HCT116 (cell line): ENCODE results near the gene PDHB. TPM values are rescaled to one million over a fixed set of nuclear protein-coding genes. Genes with fewer than 3 reads are reported as not detected.

ENCODE experiments used
- ATAC-seq: fragments of 200-7000 bp; cut with Tn5 transposase; 2 replicates; pipeline ENCODE4 v1.9.1; 2020; ENCODE audit warnings: mild to moderate bottlenecking, moderate library complexity
- BruUV-seq: library from RNA; stranded (reverse); fragments of 400-500 nt; replicated peaks from 2 replicates; lab custom pipeline; 2021; lab: Mats Ljungman, UMichigan
- CTCF ChIA-PET: fragments of 300-600 bp; sonication (Branson Sonifier 250); formaldehyde crosslinking; loops from one replicate; lab custom pipeline; 2021; ENCODE audit warnings: antibody characterized with exemption; lab: Charles Lee
- POLR2A ChIA-PET: fragments of 300-600, 350-600 bp; sonication (Branson Sonifier 250); formaldehyde crosslinking; loops from one replicate; lab custom pipeline; 2021; ENCODE audit warnings: antibody characterized with exemption; lab: Charles Lee
- RAD21 ChIA-PET, 2 experiments: fragments of 300-600 bp; sonication (Branson Sonifier 250); formaldehyde crosslinking; loops; one replicate each; lab custom pipeline; 2023; ENCODE audit warnings: low total read pairs in 2 of 2; ENCODE audit not compliant: uncharacterized antibody in 2 of 2, unreplicated experiment in 2 of 2, low non-redundant PET in 1 of 2; lab: Charles Lee
- DNase-seq: peaks from one replicate; pipeline ENCODE4 v3.0.0-alpha.2; 2010; ENCODE audit warnings: low read depth, low spot score
- H2AFZ ChIP-seq: fragments of 200-600 bp; shearing (Covaris generic), sonication (generic); 2 replicates; pipeline ENCODE4 v1.6.1; 2017; ENCODE audit warnings: low read depth, mixed run types, mixed read lengths, antibody characterized with exemption, low read length; ENCODE audit not compliant: poor library complexity, severe bottlenecking
- H3K27ac ChIP-seq: 2 replicates; pipeline ENCODE4 v1.5.1; 2012; ENCODE audit warnings: low read depth, low read length
- H3K27me3 ChIP-seq: fragments of 200-600 bp; sonication (generic); 2 replicates; pipeline ENCODE4 v1.6.1; 2016; ENCODE audit warnings: mixed run types, low read length, mixed read lengths; ENCODE audit not compliant: insufficient read depth
- H3K36me3 ChIP-seq, 2 experiments: fragments of 200-500 bp in 1 of 2; fragments of 200-600 bp in 1 of 2; sonication (Bioruptor generic) in 1 of 2; sonication (generic) in 1 of 2; 2 replicates each; pipeline versions ENCODE4 v1.5.1 to v1.6.1; 2014 to 2016; ENCODE audit warnings: low read length in 2 of 2, inconsistent platforms in 1 of 2, mixed read lengths in 1 of 2, mixed run types in 1 of 2; ENCODE audit not compliant: insufficient read depth in 2 of 2, control insufficient read depth in 1 of 2
- H3K4me1 ChIP-seq, 2 experiments: fragments of 200-600 bp in 1 of 2; sonication (generic) in 1 of 2; 2 replicates each; pipeline versions ENCODE4 v1.5.1 to v1.6.1; 2012 to 2017; ENCODE audit warnings: low read length in 2 of 2, inconsistent platforms in 1 of 2, mild to moderate bottlenecking in 1 of 2, mixed read lengths in 1 of 2, mixed run types in 1 of 2, moderate library complexity in 1 of 2; ENCODE audit not compliant: insufficient read depth in 2 of 2, control insufficient read depth in 1 of 2
- H3K4me2 ChIP-seq: fragments of 200-600 bp; sonication (generic); 2 replicates; pipeline ENCODE4 v1.6.1; 2017; ENCODE audit warnings: mixed run types, low read length, mixed read lengths
- H3K4me3 ChIP-seq, 2 experiments: fragments of 200-600 bp in 1 of 2; sonication (generic) in 1 of 2; replicated peaks in 1 of 2; 2 replicates each; pipeline ENCODE4 v1.5.1; 2011 to 2016; ENCODE audit warnings: low read length in 2 of 2, control low read depth in 1 of 2, low read depth in 1 of 2, mild to moderate bottlenecking in 1 of 2, mixed read lengths in 1 of 2, mixed run types in 1 of 2
- H3K79me2 ChIP-seq: fragments of 200-600 bp; sonication (generic); 2 replicates; pipeline ENCODE4 v1.6.1; 2017; ENCODE audit warnings: mild to moderate bottlenecking, mixed run types, low read length, moderate library complexity, mixed read lengths; ENCODE audit not compliant: insufficient read depth
- H3K9ac ChIP-seq: fragments of 200-600 bp; sonication (generic); 2 replicates; pipeline ENCODE4 v1.6.1; 2016; ENCODE audit warnings: low read length, mixed read lengths
- H3K9me2 ChIP-seq: fragments of 200-600 bp; sonication (generic), shearing (Covaris generic); 2 replicates; pipeline ENCODE4 v1.6.1; 2017; ENCODE audit warnings: mixed run types, mild to moderate bottlenecking, moderate library complexity; ENCODE audit not compliant: insufficient read depth
- H3K9me3 ChIP-seq, 2 experiments: fragments of 200-500 bp in 1 of 2; fragments of 200-600 bp in 1 of 2; sonication (Bioruptor generic) in 1 of 2; sonication (generic) in 1 of 2; 2 replicates each; pipeline ENCODE4 v1.6.1; 2014 to 2017; ENCODE audit warnings: low read length in 2 of 2, mixed read lengths in 2 of 2, inconsistent platforms in 1 of 2, low read depth in 1 of 2, mild to moderate bottlenecking in 1 of 2, mixed run types in 1 of 2, moderate library complexity in 1 of 2; ENCODE audit not compliant: control insufficient read depth in 1 of 2, insufficient read depth in 1 of 2
- H4K20me1 ChIP-seq: fragments of 200-600 bp; sonication (generic), shearing (Covaris generic); 2 replicates; pipeline ENCODE4 v1.6.1; 2017; ENCODE audit warnings: mixed run types, mild to moderate bottlenecking, moderate library complexity; ENCODE audit not compliant: insufficient read depth
- CBX3 ChIP-seq: IDR thresholded peaks from 2 replicates; pipeline ENCODE4 v1.6.1; 2012; ENCODE audit warnings: low read depth
- CEBPB ChIP-seq: IDR thresholded peaks from 2 replicates; pipeline ENCODE4 v1.6.1; 2012; ENCODE audit warnings: low read depth
- ELF1 ChIP-seq: IDR thresholded peaks from 2 replicates; pipeline ENCODE4 v1.6.1; 2012; ENCODE audit warnings: low read depth, borderline replicate concordance
- EZH2 ChIP-seq: fragments of 200-600 bp; sonication (generic); IDR thresholded peaks from 2 replicates; pipeline ENCODE4 v1.6.1; 2017; ENCODE audit warnings: antibody characterized with exemption, mixed run types
- EZH2phosphoT487 ChIP-seq: fragments of 200-600 bp; IDR thresholded peaks from 2 replicates; pipeline ENCODE4 v1.6.1; 2018; ENCODE audit warnings: antibody characterized with exemption, borderline replicate concordance
- FOSL1 ChIP-seq: IDR thresholded peaks from 2 replicates; pipeline ENCODE4 v1.6.1; 2012; ENCODE audit warnings: low read depth
- JUND ChIP-seq: IDR thresholded peaks from 2 replicates; pipeline ENCODE4 v1.6.1; 2012
- MAX ChIP-seq: IDR thresholded peaks from 2 replicates; pipeline ENCODE4 v1.6.1; 2012
- POLR2A ChIP-seq: IDR thresholded peaks from 2 replicates; pipeline ENCODE4 v1.7.0; 2011; ENCODE audit warnings: borderline replicate concordance; ENCODE audit not compliant: insufficient read depth, insufficient read length; ENCODE audit errors: extremely low read depth
- POLR2AphosphoS5 ChIP-seq: IDR thresholded peaks from 2 replicates; pipeline ENCODE4 v1.6.1; 2011; ENCODE audit warnings: mild to moderate bottlenecking, low read depth, low read length, moderate library complexity
- RAD21 ChIP-seq: IDR thresholded peaks from 2 replicates; pipeline ENCODE4 v1.6.1; 2012; ENCODE audit warnings: low read depth, mild to moderate bottlenecking
- SP1 ChIP-seq: IDR thresholded peaks from 2 replicates; pipeline ENCODE4 v1.6.1; 2012; ENCODE audit warnings: low read depth
- SRF ChIP-seq: IDR thresholded peaks from 2 replicates; pipeline ENCODE4 v1.6.1; 2012; ENCODE audit warnings: low read depth
- TCF7L2 ChIP-seq: IDR thresholded peaks from 2 replicates; pipeline ENCODE4 v1.7.0; 2011; ENCODE audit warnings: borderline replicate concordance, inconsistent platforms; ENCODE audit not compliant: insufficient read depth, insufficient read length; ENCODE audit errors: extremely low read depth
- YY1 ChIP-seq: IDR thresholded peaks from 2 replicates; pipeline ENCODE4 v1.6.1; 2011; ENCODE audit warnings: low read length, low read depth, moderate library complexity, mild to moderate bottlenecking; ENCODE audit not compliant: insufficient replicate concordance; ENCODE audit errors: extremely low read depth
- ZFX ChIP-seq: fragments of 450-650 bp; IDR thresholded peaks from 2 replicates; pipeline ENCODE4 v1.6.1; 2017
- ZNF274 ChIP-seq: fragments of 200-500 bp; sonication (Bioruptor generic); IDR thresholded peaks from 2 replicates; pipeline ENCODE4 v1.6.1; 2014; ENCODE audit warnings: mild to moderate bottlenecking, low read depth, low read length, inconsistent platforms
- intact Hi-C: fragments of 100-400 bp; cut with micrococcal nuclease; formaldehyde crosslinking; loops from 2 replicates; pipeline ENCODE4 v1.10.0; 2022
- total RNA-seq: library from RNA; stranded (reverse); gene quantifications from one replicate; pipeline ENCODE4 v1.2.1, GENCODE V29; 2021; ENCODE audit not compliant: unreplicated experiment
- TF ChIP-seq, protein P1 (sequence below): IDR thresholded peaks from 2 replicates; pipeline ENCODE4 v1.6.1; 2012
- TF ChIP-seq, protein P2 (sequence below): IDR thresholded peaks from 2 replicates; pipeline ENCODE4 v1.6.1; 2012; ENCODE audit warnings: low read depth
- TF ChIP-seq, protein P3 (sequence below), 3 experiments: fragments of 200-600 bp in 1 of 3; sonication (generic) in 1 of 3; IDR thresholded peaks in 2 of 3; conservative IDR thresholded peaks in 1 of 3; 2 replicates each; pipeline ENCODE4 v1.5.1; 2012 to 2017; ENCODE audit warnings: low read depth in 2 of 3, low read length in 2 of 3, antibody characterized with exemption in 1 of 3, borderline replicate concordance in 1 of 3, control low read depth in 1 of 3, mild to moderate bottlenecking in 1 of 3, mixed read lengths in 1 of 3, mixed run types in 1 of 3, moderate library complexity in 1 of 3; ENCODE audit not compliant: insufficient read depth in 1 of 3

PDHB gene
- total RNA-seq, 1 experiment from 2014 or later, result 60.2 TPM

- H3K9ac ChIP-seq, result no peak overlapping the region
Measured at GRCh38 chr3:58425782-58426181, 7.8 kb downstream of the PDHB start.

More at GRCh38 chr3:58425782-58426181, 7.8 kb downstream of the PDHB start:
- CTCF ChIA-PET, result interaction anchor here (1.3 kb wide), 1 partner anchor 204 kb away, joined by 3 read pairs; no protein-coding TSS in a partner anchor
- no peak for DNase-seq
- TF ChIP-seq SRF, result no peak
- TF ChIP-seq, protein P1, sequence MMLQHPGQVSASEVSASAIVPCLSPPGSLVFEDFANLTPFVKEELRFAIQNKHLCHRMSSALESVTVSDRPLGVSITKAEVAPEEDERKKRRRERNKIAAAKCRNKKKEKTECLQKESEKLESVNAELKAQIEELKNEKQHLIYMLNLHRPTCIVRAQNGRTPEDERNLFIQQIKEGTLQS, result no peak
- no peak for TF ChIP-seq CEBPB
- TF ChIP-seq POLR2AphosphoS5, result no peak
- TF ChIP-seq ZNF274, result no peak
- no peak for TF ChIP-seq POLR2A
- TF ChIP-seq, protein P2, sequence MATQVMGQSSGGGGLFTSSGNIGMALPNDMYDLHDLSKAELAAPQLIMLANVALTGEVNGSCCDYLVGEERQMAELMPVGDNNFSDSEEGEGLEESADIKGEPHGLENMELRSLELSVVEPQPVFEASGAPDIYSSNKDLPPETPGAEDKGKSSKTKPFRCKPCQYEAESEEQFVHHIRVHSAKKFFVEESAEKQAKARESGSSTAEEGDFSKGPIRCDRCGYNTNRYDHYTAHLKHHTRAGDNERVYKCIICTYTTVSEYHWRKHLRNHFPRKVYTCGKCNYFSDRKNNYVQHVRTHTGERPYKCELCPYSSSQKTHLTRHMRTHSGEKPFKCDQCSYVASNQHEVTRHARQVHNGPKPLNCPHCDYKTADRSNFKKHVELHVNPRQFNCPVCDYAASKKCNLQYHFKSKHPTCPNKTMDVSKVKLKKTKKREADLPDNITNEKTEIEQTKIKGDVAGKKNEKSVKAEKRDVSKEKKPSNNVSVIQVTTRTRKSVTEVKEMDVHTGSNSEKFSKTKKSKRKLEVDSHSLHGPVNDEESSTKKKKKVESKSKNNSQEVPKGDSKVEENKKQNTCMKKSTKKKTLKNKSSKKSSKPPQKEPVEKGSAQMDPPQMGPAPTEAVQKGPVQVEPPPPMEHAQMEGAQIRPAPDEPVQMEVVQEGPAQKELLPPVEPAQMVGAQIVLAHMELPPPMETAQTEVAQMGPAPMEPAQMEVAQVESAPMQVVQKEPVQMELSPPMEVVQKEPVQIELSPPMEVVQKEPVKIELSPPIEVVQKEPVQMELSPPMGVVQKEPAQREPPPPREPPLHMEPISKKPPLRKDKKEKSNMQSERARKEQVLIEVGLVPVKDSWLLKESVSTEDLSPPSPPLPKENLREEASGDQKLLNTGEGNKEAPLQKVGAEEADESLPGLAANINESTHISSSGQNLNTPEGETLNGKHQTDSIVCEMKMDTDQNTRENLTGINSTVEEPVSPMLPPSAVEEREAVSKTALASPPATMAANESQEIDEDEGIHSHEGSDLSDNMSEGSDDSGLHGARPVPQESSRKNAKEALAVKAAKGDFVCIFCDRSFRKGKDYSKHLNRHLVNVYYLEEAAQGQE, result no peak
- no peak for TF ChIP-seq YY1
- TF ChIP-seq ZFX, result no peak
- no peak for TF ChIP-seq ELF1
- TF ChIP-seq RAD21, result no peak
- TF ChIP-seq JUND, result no peak
- TF ChIP-seq EZH2, result no peak
- TF ChIP-seq TCF7L2, result no peak
- TF ChIP-seq, protein P3, sequence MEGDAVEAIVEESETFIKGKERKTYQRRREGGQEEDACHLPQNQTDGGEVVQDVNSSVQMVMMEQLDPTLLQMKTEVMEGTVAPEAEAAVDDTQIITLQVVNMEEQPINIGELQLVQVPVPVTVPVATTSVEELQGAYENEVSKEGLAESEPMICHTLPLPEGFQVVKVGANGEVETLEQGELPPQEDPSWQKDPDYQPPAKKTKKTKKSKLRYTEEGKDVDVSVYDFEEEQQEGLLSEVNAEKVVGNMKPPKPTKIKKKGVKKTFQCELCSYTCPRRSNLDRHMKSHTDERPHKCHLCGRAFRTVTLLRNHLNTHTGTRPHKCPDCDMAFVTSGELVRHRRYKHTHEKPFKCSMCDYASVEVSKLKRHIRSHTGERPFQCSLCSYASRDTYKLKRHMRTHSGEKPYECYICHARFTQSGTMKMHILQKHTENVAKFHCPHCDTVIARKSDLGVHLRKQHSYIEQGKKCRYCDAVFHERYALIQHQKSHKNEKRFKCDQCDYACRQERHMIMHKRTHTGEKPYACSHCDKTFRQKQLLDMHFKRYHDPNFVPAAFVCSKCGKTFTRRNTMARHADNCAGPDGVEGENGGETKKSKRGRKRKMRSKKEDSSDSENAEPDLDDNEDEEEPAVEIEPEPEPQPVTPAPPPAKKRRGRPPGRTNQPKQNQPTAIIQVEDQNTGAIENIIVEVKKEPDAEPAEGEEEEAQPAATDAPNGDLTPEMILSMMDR (IDR thresholded peaks at IDR 0.05 in 2 of 3, conservative IDR thresholded peaks at IDR 0.05 in 1 of 3; ENCODE audit: borderline replicate concordance in 1 of 3, insufficient read depth in 1 of 3, low read depth in 2 of 3, low read length in 2 of 3), result no peak
- no peak for TF ChIP-seq CBX3
- no peak for TF ChIP-seq EZH2phosphoT487
- no peak for TF ChIP-seq SP1
- TF ChIP-seq FOSL1, result no peak
- TF ChIP-seq MAX, result no peak
- TF ChIP-seq, all 23 proteins: peak for 0
- Histone ChIP-seq H3K9me2 (no peaks in the 10 kb centered on the region), H3K27ac (no peak overlapping the region), H3K27me3 (no peaks in the 10 kb centered on the region), H3K36me3 (peaks cover 35 to 36% of the 10 kb centered on the region in 2 experiments), H3K79me2 (no peaks in the 10 kb centered on the region), H4K20me1 (0 out of 2 replicates have a peak, but pooled peaks cover 4% of the 10 kb centered on the region), H3K9me3 (no peaks in the 10 kb centered on the region), H3K4me1 (no peaks in the 10 kb centered on the region), H3K4me2 (no peak overlapping the region), H3K4me3 (no peak overlapping the region), H2AFZ (no peak overlapping the region)
- intact Hi-C loops, result no loop called here
- POLR2A ChIA-PET, result no interaction called here
- no TSS peak for BruUV-seq
- RAD21 ChIA-PET, result no interaction called here
- ATAC-seq, result no peak
